Osteoblast (primary cell): ENCODE measurements around the gene APOL5. TPM values are rescaled to one million over a fixed set of nuclear protein-coding genes. Genes with fewer than 3 reads are reported as not detected.

Source experiments
- DNase-seq: peaks from one replicate; pipeline ENCODE4 v3.0.0; 2011; ENCODE audit warnings: low spot score, mixed read lengths; ENCODE audit not compliant: insufficient read length; ENCODE audit errors: missing footprints
- H2AFZ ChIP-seq: 2 replicates; pipeline ENCODE4 v1.6.0; 2011; ENCODE audit warnings: mild to moderate bottlenecking, low read length
- H3K27ac ChIP-seq: 2 replicates; pipeline ENCODE4 v1.5.1; 2011; ENCODE audit warnings: mild to moderate bottlenecking, low read depth, low read length, moderate library complexity
- H3K27me3 ChIP-seq: 2 replicates; pipeline ENCODE4 v1.6.0; 2012; ENCODE audit warnings: mild to moderate bottlenecking, control low read depth, inconsistent platforms, low read length, moderate library complexity; ENCODE audit not compliant: insufficient read depth
- H3K36me3 ChIP-seq: 2 replicates; pipeline ENCODE4 v1.5.1; 2011; ENCODE audit warnings: mild to moderate bottlenecking, low read length, control low read depth, moderate library complexity; ENCODE audit not compliant: insufficient read depth
- H3K4me1 ChIP-seq: 2 replicates; pipeline ENCODE4 v1.5.1; 2011; ENCODE audit warnings: mild to moderate bottlenecking, low read length, control low read depth, moderate library complexity; ENCODE audit not compliant: insufficient read depth
- H3K4me2 ChIP-seq: 2 replicates; pipeline ENCODE4 v1.6.0; 2011; ENCODE audit warnings: mild to moderate bottlenecking, low read length; ENCODE audit not compliant: insufficient read depth
- H3K4me3 ChIP-seq: fragments of 200-600 bp; sonication (generic); 3 replicates; pipeline ENCODE4 v1.5.1; 2012; ENCODE audit warnings: mild to moderate bottlenecking, low read length, inconsistent platforms; ENCODE audit not compliant: insufficient read depth
- H3K79me2 ChIP-seq: 2 replicates; pipeline ENCODE4 v1.6.0; 2012; ENCODE audit warnings: mild to moderate bottlenecking, low read length, control low read depth, inconsistent platforms; ENCODE audit not compliant: insufficient read depth
- H3K9me3 ChIP-seq: 2 replicates; pipeline ENCODE4 v1.5.1; 2011; ENCODE audit warnings: low read depth, low read length, control low read depth
- H4K20me1 ChIP-seq: 2 replicates; pipeline ENCODE4 v1.6.0; 2012; ENCODE audit warnings: mild to moderate bottlenecking, low read length, control low read depth; ENCODE audit not compliant: insufficient read depth
- CTCF ChIP-seq: IDR thresholded peaks from 2 replicates; pipeline ENCODE4 v1.5.1; 2011; ENCODE audit warnings: mild to moderate bottlenecking, low read depth, low read length, moderate library complexity; ENCODE audit errors: extremely low read depth
- total RNA-seq: library from RNA; depleted of rRNA; stranded (reverse); fragments of >200 nt; gene quantifications from 2 replicates; pipeline ENCODE4 v1.2.3, GENCODE V29; 2012

The APOL5 gene
- total RNA-seq, 1 donor, result not detected

GRCh38 chr22:35731321-35731720, 13.6 kb downstream of the APOL5 start:
- Histone ChIP-seq H3K27me3 (peaks cover 2% of the 10 kb centered on the region), H3K36me3 (peaks cover 5% of the 10 kb centered on the region), H3K4me1 (no peaks in the 10 kb centered on the region), H2AFZ (no peak overlapping the region), H4K20me1 (no peaks in the 10 kb centered on the region), H3K79me2 (no peaks in the 10 kb centered on the region), H3K4me3 (no peak overlapping the region), H3K4me2 (no peak overlapping the region), H3K9me3 (no peaks in the 10 kb centered on the region), H3K27ac (no peak overlapping the region)
- no peak for DNase-seq
- no peak for TF ChIP-seq CTCF

GRCh38 chr22:35732116-35732515, 14.4 kb downstream of the APOL5 start:
- Histone ChIP-seq H3K27ac (no peak overlapping the region), H3K79me2 (no peaks in the 10 kb centered on the region), H3K4me1 (no peaks in the 10 kb centered on the region), H3K36me3 (peaks cover 5% of the 10 kb centered on the region), H3K4me2 (no peak overlapping the region), H2AFZ (no peak overlapping the region), H4K20me1 (no peaks in the 10 kb centered on the region), H3K27me3 (peaks cover 2% of the 10 kb centered on the region), H3K4me3 (no peak overlapping the region), H3K9me3 (no peaks in the 10 kb centered on the region)
- no peak for TF ChIP-seq CTCF
- DNase-seq, result no peak

GRCh38 chr22:35733036-35733435, 15.4 kb downstream of the APOL5 start:
- no peaks in the 10 kb centered on the region for H3K9me3 ChIP-seq
- H3K4me2 ChIP-seq, result no peak overlapping the region
- no peaks in the 10 kb centered on the region for H4K20me1 ChIP-seq
- no peak overlapping the region for H3K4me3 ChIP-seq
- peaks cover 2% of the 10 kb centered on the region for H3K27me3 ChIP-seq
- no peak overlapping the region for H2AFZ ChIP-seq
- H3K79me2 ChIP-seq, result no peaks in the 10 kb centered on the region
- no peak for TF ChIP-seq CTCF
- DNase-seq, result no peak
- H3K4me1 ChIP-seq, result no peaks in the 10 kb centered on the region
- peaks cover 11% of the 10 kb centered on the region for H3K36me3 ChIP-seq
- H3K27ac ChIP-seq, result no peak overlapping the region

GRCh38 chr22:35733791-35734516, 16.3 kb downstream of the APOL5 start:
- H2AFZ ChIP-seq, result no peak overlapping the region
- H3K27ac ChIP-seq, result no peak overlapping the region
- no peak overlapping the region for H3K4me3 ChIP-seq
- no peaks in the 10 kb centered on the region for H4K20me1 ChIP-seq
- no peaks in the 10 kb centered on the region for H3K9me3 ChIP-seq
- DNase-seq, result no peak
- no peak for TF ChIP-seq CTCF
- no peaks in the 10 kb centered on the region for H3K4me1 ChIP-seq
- H3K79me2 ChIP-seq, result no peaks in the 10 kb centered on the region
- peaks cover 20% of the 10 kb centered on the region for H3K36me3 ChIP-seq
- no peak overlapping the region for H3K4me2 ChIP-seq
- H3K27me3 ChIP-seq, result peaks cover 2% of the 10 kb centered on the region
